ENCODE measurements around the gene ENPP1.

GRCh38 chr6:131931063-131931750 is 123.4 kb downstream of the ENPP1 start:
- TF ChIP-seq CTCF (IDR thresholded peaks at IDR 0.05; ENCODE audit: insufficient read depth, low read depth, low read length) = no peak
- no peak for TF ChIP-seq EZH2 (IDR thresholded peaks at IDR 0.05; ENCODE audit: insufficient read depth, low read length)
